AG09309 (cell line): ENCODE measurements around the gene PRKCA.

Experiments used
- DNase-seq: peaks from one replicate; pipeline ENCODE4 v3.0.0-alpha.2; 2010; ENCODE audit warnings: low read depth
- H3K4me3 ChIP-seq: 2 replicates; pipeline ENCODE4 v1.5.1; 2011; ENCODE audit warnings: mild to moderate bottlenecking, low read depth, low read length, moderate library complexity; ENCODE audit not compliant: control insufficient read depth
- TF ChIP-seq, protein P1 (sequence below): IDR thresholded peaks from 2 replicates; pipeline ENCODE4 v1.5.1; 2011; ENCODE audit warnings: mild to moderate bottlenecking, low read depth, low read length, inconsistent platforms; ENCODE audit not compliant: insufficient read depth, control insufficient read depth; ENCODE audit errors: missing control alignments

PRKCA gene

DNA sequence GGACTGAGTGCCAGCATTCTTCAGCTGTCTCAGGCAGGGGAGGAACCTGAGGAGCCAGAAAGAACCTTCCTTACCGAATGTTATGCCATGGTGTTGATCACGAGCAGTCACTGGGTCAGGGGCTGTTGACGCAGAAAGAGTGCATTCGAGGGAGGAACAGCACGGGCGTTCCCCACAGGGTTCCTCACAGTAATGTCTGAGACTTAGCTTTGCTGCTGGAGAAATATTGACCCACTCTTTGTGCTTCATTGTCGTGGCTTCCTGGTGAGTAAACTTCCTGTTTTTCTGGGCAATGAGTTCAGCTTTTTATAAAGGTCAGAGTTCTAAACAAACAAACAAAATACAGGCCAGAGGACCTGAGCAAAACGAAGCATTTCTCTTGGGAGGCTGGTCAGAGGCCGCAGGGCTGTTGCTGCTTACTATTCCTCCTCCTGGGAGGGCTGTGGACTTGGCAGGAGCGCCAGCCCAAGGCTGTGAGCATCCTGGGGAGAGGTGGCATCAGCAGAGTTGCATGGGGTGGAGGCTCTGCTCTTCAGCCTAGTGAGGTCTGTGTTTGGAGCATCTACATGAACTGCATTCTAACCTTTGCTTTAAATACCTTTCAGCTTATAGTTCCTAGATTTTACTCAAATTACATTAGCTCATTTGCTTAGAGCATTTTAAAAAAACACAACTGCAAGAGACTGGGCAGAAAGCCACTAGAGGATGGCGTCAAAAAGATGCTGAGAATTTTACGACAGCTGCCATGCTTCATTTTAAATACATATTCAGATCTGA is 389.4 kb downstream of the PRKCA start:
- H3K4me3 ChIP-seq: no peak overlapping the region
- DNase-seq: no peak
- TF ChIP-seq, protein P1, sequence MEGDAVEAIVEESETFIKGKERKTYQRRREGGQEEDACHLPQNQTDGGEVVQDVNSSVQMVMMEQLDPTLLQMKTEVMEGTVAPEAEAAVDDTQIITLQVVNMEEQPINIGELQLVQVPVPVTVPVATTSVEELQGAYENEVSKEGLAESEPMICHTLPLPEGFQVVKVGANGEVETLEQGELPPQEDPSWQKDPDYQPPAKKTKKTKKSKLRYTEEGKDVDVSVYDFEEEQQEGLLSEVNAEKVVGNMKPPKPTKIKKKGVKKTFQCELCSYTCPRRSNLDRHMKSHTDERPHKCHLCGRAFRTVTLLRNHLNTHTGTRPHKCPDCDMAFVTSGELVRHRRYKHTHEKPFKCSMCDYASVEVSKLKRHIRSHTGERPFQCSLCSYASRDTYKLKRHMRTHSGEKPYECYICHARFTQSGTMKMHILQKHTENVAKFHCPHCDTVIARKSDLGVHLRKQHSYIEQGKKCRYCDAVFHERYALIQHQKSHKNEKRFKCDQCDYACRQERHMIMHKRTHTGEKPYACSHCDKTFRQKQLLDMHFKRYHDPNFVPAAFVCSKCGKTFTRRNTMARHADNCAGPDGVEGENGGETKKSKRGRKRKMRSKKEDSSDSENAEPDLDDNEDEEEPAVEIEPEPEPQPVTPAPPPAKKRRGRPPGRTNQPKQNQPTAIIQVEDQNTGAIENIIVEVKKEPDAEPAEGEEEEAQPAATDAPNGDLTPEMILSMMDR: no peak

DNA sequence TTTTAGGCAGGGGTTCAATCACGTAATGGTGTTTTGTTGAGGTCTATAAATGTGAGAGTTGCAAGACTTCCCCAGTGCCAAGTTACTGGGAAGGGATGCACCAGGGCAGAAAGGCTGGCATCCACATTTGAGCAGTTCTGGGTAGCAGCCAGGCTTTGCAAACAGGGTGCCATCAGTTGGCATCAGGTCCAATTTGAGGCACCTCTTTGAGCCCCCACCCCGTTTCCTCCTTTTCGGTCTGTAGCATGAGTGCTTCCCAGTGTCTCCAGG is 389.9 kb downstream of the PRKCA start:
- TF ChIP-seq, protein P1: no peak
- no peak overlapping the region for H3K4me3 ChIP-seq
- no peak for DNase-seq

DNA sequence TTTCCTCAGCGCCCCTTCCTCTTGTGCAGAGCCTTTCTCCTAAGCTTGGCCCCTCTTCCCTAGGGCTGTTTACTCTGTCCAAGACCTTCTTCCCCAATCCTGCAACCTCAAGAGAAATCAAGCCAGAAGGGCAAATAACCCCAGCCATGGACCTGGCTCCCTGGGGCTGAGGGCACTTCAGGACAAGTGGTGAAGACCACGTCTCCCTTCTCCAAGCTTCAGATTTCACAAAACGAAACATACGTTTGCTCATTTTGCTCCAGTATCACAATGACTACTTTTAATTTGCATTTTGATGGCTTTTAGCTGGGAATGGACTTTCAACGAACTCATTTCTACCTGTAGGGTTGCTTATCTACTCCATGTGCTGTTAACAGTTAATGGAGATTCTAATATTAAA is 392.7 kb downstream of the PRKCA start:
- DNase-seq: no peak
- TF ChIP-seq, protein P1: no peak

DNA sequence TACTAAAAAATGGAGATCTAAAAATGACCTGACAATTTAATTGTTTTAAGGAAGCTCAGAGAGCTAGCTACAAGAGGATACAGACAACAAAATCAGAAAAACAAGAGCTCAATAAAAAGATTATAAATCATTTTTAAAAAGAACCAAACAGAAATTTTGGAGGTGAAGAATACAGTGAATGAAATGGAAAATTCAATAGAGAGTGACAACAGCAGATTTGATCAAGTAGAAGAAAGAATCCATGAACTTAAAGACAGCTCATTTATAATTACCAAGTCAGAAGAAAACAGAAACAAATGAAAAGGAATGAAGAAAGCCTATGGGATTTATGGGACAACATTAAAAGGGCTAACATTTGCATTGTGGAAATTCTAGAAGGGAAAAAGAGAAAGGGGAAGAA is 395.9 kb downstream of the PRKCA start:
- no peak overlapping the region for H3K4me3 ChIP-seq
- DNase-seq: no peak
- TF ChIP-seq, protein P1: no peak

More for the DNA sequence above, 392.7 kb downstream of the PRKCA start:
- no peak overlapping the region for H3K4me3 ChIP-seq

DNA sequence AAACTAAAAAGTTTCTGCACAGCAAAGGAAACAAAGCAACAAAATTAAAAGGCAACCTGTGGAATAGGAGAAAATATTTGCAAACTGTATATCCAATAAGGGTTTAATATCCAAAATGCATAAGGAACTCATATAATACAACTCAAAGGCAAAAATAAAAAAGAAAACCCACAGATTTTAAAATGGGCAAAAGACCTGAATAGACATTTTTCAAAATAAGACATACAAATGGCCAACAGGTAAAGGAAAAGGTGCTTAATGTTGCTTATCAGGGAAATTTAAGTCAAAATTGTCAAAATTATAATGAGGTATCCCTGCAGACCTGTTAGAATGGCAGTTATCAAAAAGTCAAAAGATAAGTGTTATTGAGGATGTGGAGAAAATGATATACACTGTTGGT is 399.0 kb downstream of the PRKCA start:
- no peak overlapping the region for H3K4me3 ChIP-seq
- DNase-seq: no peak
- TF ChIP-seq, protein P1: no peak

DNA sequence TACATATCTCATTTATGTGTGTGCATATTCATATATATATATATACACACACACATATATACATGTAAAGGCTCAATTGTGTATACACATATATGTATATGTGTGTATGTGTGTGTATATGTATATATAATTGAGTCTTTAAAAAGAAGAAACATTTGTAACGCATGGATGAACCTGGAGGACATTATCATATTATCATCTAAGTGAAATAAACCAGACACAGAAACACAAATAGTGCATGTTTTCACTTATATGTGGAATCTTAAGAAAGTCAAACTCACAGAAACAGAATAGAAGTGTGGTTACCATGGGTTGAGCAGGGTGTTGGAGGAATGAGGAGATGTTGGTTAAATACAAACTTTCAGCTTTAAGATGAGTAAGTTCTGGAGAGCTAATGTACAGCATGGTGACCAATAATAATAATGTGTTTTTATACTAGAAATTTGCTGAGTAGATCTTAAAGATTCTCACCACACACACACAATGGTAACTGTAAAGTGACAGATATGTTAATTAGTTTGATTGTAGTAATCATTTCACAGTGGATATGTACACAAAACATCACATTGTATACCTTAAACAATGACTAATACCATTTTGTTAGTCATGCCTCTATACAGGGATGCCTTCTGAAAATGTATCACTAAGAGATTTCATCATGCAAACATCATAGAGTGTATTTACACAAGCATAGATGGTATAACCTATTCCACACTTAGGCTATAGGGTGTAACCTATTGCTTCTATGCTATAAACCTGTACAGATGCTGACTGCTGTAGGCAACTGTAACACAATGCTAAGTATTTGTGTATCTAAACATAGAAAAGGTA is 399.9 kb downstream of the PRKCA start:
- TF ChIP-seq, protein P1: no peak
- H3K4me3 ChIP-seq: no peak overlapping the region
- no peak for DNase-seq
